ENCODE measurements around the gene TTC12. TPM values are rescaled to one million over a fixed set of nuclear protein-coding genes. Genes with fewer than 3 reads are reported as not detected.
A peak's percentile ranks its signal among the peaks of the same experiment; 100 is the strongest.

The TTC12 gene
- total and polyA plus RNA-seq, 2 donors (not counting 1 experiment from before 2014, with no cell fraction given), result 9.9 to 11.9 TPM

DNA sequence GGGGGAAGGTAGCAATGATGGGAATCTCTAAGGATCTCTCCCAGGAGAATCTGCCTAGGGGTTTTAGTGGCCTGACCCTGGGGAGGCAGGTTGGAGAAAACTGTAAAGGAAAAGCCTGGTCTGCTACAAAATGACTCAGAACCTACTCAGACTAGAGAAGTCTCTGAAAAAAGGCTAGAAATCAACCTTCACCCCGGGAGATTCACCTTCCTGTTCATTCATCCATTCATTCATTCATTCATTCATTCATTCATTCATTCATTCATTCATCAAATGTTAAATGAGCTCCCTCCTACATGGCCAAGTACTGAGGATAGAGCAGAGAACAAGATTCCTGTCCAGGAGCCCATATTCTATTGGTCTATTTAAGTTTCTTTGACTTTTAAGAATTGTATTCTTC, 64.3 kb downstream of the TTC12 start:
- DNase-seq (ENCODE audit: low read depth in 2 of 2), result no peak
- H3K4me3 ChIP-seq (replicated peaks in 1 of 4; ENCODE audit: control extremely low read depth in 1 of 4, insufficient read depth in 1 of 4, low read depth in 3 of 4, low read length in 4 of 4), result no peak overlapping the region
- no peak overlapping the region for H3K27ac ChIP-seq (ENCODE audit: insufficient read depth, low read length)
- no peaks in the 10 kb centered on the region for H3K36me3 ChIP-seq (ENCODE audit: control insufficient read depth, insufficient read depth, low read length)
- no peak overlapping the region for H2AFZ ChIP-seq (ENCODE audit: low read length)
- H3K9me3 ChIP-seq (ENCODE audit: control insufficient read depth, insufficient read depth, low read depth, low read length), result no peaks in the 10 kb centered on the region
- peaks cover 3% of the 10 kb centered on the region for H3K27me3 ChIP-seq (ENCODE audit: control insufficient read depth, insufficient read depth, low read length)
- H3K4me2 ChIP-seq (ENCODE audit: extremely low read depth, insufficient read depth, low read length), result no peak overlapping the region
- H3K4me1 ChIP-seq (ENCODE audit: control insufficient read depth, extremely low read depth, insufficient read depth, low read length), result no peaks in the 10 kb centered on the region
- no peak overlapping the region for H3K9ac ChIP-seq (ENCODE audit: insufficient read depth, low read length)
- H3K79me2 ChIP-seq (ENCODE audit: control insufficient read depth, insufficient read depth, low read length), result no peaks in the 10 kb centered on the region
- no peaks in the 10 kb centered on the region for H4K20me1 ChIP-seq (ENCODE audit: control insufficient read depth, extremely low read depth, insufficient read depth, low read length)
- TF ChIP-seq, protein P1, sequence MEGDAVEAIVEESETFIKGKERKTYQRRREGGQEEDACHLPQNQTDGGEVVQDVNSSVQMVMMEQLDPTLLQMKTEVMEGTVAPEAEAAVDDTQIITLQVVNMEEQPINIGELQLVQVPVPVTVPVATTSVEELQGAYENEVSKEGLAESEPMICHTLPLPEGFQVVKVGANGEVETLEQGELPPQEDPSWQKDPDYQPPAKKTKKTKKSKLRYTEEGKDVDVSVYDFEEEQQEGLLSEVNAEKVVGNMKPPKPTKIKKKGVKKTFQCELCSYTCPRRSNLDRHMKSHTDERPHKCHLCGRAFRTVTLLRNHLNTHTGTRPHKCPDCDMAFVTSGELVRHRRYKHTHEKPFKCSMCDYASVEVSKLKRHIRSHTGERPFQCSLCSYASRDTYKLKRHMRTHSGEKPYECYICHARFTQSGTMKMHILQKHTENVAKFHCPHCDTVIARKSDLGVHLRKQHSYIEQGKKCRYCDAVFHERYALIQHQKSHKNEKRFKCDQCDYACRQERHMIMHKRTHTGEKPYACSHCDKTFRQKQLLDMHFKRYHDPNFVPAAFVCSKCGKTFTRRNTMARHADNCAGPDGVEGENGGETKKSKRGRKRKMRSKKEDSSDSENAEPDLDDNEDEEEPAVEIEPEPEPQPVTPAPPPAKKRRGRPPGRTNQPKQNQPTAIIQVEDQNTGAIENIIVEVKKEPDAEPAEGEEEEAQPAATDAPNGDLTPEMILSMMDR (conservative IDR thresholded peaks at IDR 0.05 in 1 of 2, IDR thresholded peaks at IDR 0.05 in 1 of 2; ENCODE audit: low read depth in 1 of 2, low read length in 2 of 2), result no peak
- TF ChIP-seq EZH2 (IDR thresholded peaks at IDR 0.05; ENCODE audit: low read length, missing control alignments), result no peak

DNA sequence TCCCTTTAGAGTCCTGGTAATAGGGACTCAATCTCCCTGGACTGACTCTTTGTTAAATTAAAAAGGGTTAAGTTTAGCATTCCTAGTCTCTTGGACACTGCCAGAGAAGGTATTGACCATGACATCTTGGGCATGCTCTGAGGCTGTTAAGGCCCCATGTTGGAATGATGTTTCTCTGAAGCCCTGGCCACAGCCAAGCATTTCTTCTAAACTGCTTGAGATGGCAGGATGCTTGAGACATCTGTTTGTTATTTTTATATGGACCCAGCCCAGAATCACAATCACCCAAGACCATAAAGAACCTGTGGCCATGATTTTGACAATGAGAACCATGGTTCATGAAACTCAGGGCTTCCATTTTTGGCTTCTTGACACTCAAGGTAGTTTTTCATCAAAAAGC, 67.7 kb downstream of the TTC12 start:
- H3K4me1 ChIP-seq (ENCODE audit: control insufficient read depth, extremely low read depth, insufficient read depth, low read length), result peaks cover 2% of the 10 kb centered on the region
- H3K4me2 ChIP-seq (ENCODE audit: extremely low read depth, insufficient read depth, low read length), result no peak overlapping the region
- no peak overlapping the region for H3K27ac ChIP-seq (ENCODE audit: insufficient read depth, low read length)
- H3K4me3 ChIP-seq (replicated peaks in 1 of 4; ENCODE audit: control extremely low read depth in 1 of 4, insufficient read depth in 1 of 4, low read depth in 3 of 4, low read length in 4 of 4), result no peak overlapping the region
- peaks cover 2% of the 10 kb centered on the region for H3K27me3 ChIP-seq (ENCODE audit: control insufficient read depth, insufficient read depth, low read length)
- TF ChIP-seq, protein P1 (conservative IDR thresholded peaks at IDR 0.05 in 1 of 2, IDR thresholded peaks at IDR 0.05 in 1 of 2; ENCODE audit: low read depth in 1 of 2, low read length in 2 of 2), result no peak
- TF ChIP-seq EZH2 (IDR thresholded peaks at IDR 0.05; ENCODE audit: low read length, missing control alignments), result no peak
- no peaks in the 10 kb centered on the region for H3K79me2 ChIP-seq (ENCODE audit: control insufficient read depth, insufficient read depth, low read length)
- H3K9me3 ChIP-seq (ENCODE audit: control insufficient read depth, insufficient read depth, low read depth, low read length), result no peaks in the 10 kb centered on the region
- H3K36me3 ChIP-seq (ENCODE audit: control insufficient read depth, insufficient read depth, low read length), result no peaks in the 10 kb centered on the region
- DNase-seq (ENCODE audit: low read depth in 2 of 2), result no peak
- no peaks in the 10 kb centered on the region for H4K20me1 ChIP-seq (ENCODE audit: control insufficient read depth, extremely low read depth, insufficient read depth, low read length)
- H3K9ac ChIP-seq (ENCODE audit: insufficient read depth, low read length), result no peak overlapping the region
- no peak overlapping the region for H2AFZ ChIP-seq (ENCODE audit: low read length)

DNA sequence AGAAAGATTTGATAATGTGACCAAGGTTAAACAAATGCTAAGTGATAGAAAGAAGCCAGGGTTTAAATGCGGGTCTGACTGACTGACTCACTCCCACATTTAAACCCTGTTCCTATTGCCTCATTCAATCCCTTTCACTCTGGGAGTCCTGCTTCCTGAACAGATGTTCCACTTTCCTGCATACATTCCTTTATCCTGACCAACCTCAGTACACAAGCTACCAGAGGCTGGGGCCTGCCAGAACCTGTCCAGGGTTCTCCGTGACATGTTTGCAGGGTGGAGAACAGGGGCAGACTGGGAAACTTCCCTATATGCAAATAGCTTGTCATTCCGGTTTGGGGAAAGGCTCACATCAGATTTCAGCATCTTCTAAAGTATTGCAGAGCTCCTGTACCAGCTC, 70.2 kb downstream of the TTC12 start:
- no peak overlapping the region for H2AFZ ChIP-seq (ENCODE audit: low read length)
- H4K20me1 ChIP-seq (ENCODE audit: control insufficient read depth, extremely low read depth, insufficient read depth, low read length), result no peaks in the 10 kb centered on the region
- H3K79me2 ChIP-seq (ENCODE audit: control insufficient read depth, insufficient read depth, low read length), result no peaks in the 10 kb centered on the region
- H3K4me1 ChIP-seq (ENCODE audit: control insufficient read depth, extremely low read depth, insufficient read depth, low read length), result peaks cover 2% of the 10 kb centered on the region
- peaks cover 12% of the 10 kb centered on the region for H3K27me3 ChIP-seq (ENCODE audit: control insufficient read depth, insufficient read depth, low read length)
- TF ChIP-seq, protein P1 (conservative IDR thresholded peaks at IDR 0.05 in 1 of 2, IDR thresholded peaks at IDR 0.05 in 1 of 2; ENCODE audit: low read depth in 1 of 2, low read length in 2 of 2), result no peak
- no peak for TF ChIP-seq EZH2 (IDR thresholded peaks at IDR 0.05; ENCODE audit: low read length, missing control alignments)
- H3K27ac ChIP-seq (ENCODE audit: insufficient read depth, low read length), result no peak overlapping the region
- DNase-seq (ENCODE audit: low read depth in 2 of 2), result peak; percentile 91 to 96
- no peak overlapping the region for H3K9ac ChIP-seq (ENCODE audit: insufficient read depth, low read length)
- H3K4me2 ChIP-seq (ENCODE audit: extremely low read depth, insufficient read depth, low read length), result no peak overlapping the region
- no peaks in the 10 kb centered on the region for H3K9me3 ChIP-seq (ENCODE audit: control insufficient read depth, insufficient read depth, low read depth, low read length)
- no peaks in the 10 kb centered on the region for H3K36me3 ChIP-seq (ENCODE audit: control insufficient read depth, insufficient read depth, low read length)
- H3K4me3 ChIP-seq (replicated peaks in 1 of 4; ENCODE audit: control extremely low read depth in 1 of 4, insufficient read depth in 1 of 4, low read depth in 3 of 4, low read length in 4 of 4), result no peak overlapping the region
